Muscle layer of duodenum (tissue), 2 donors: ENCODE results near the gene CORO1C.
A peak's percentile ranks its signal among the peaks of the same experiment; 100 is the strongest.

Experiments used
- H3K27ac ChIP-seq: one replicate; pipeline ENCODE4 v1.7.0; 2013; ENCODE audit warnings: mild to moderate bottlenecking, low read length
- H3K27me3 ChIP-seq: one replicate; pipeline ENCODE4 v1.7.0; 2013; ENCODE audit warnings: low read depth, mild to moderate bottlenecking, control low read depth, low read length
- H3K36me3 ChIP-seq, 2 donors: one replicate each; pipeline ENCODE4 v1.7.0; 2013; ENCODE audit warnings: low read length in 2 of 2, control low read depth in 1 of 2, mild to moderate bottlenecking in 1 of 2; ENCODE audit not compliant: insufficient read depth in 2 of 2, control insufficient read depth in 1 of 2
- H3K4me1 ChIP-seq, 2 donors: one replicate each; pipeline ENCODE4 v1.7.0; 2013; ENCODE audit warnings: low read length in 2 of 2, mild to moderate bottlenecking in 2 of 2, control low read depth in 1 of 2, moderate library complexity in 1 of 2; ENCODE audit not compliant: insufficient read depth in 2 of 2, control insufficient read depth in 1 of 2
- H3K4me3 ChIP-seq, 2 donors: one replicate each; pipeline ENCODE4 v1.7.0; 2013; ENCODE audit warnings: low read length in 2 of 2, low read depth in 1 of 2, mild to moderate bottlenecking in 1 of 2
- H3K9me3 ChIP-seq, 2 donors: one replicate each; pipeline ENCODE4 v1.7.0; 2013; ENCODE audit warnings: low read length in 2 of 2, control low read depth in 1 of 2, mild to moderate bottlenecking in 1 of 2; ENCODE audit not compliant: control insufficient read depth in 1 of 2
- donor health status: healthy.

Gene CORO1C

GRCh38 chr12:108702595-108703320 lies 28.6 kb downstream of the CORO1C start:
- no peaks in the 10 kb centered on the region for H3K27me3 ChIP-seq
- peaks cover 7 to 16% of the 10 kb centered on the region in 2 donors for H3K36me3 ChIP-seq
- peak overlapping the region; percentile 51 for H3K27ac ChIP-seq
- peaks cover 20 to 54% of the 10 kb centered on the region in 2 donors for H3K4me1 ChIP-seq
- H3K9me3 ChIP-seq, result no peaks in the 10 kb centered on the region
- no peak overlapping the region for H3K4me3 ChIP-seq

GRCh38 chr12:108701779-108702441 lies 29.4 kb downstream of the CORO1C start:
- Histone ChIP-seq H3K4me1 (peaks cover 20 to 54% of the 10 kb centered on the region in 2 donors), H3K27ac (peak overlapping the region; percentile 51), H3K27me3 (no peaks in the 10 kb centered on the region), H3K9me3 (no peaks in the 10 kb centered on the region), H3K4me3 (no peak overlapping the region), H3K36me3 (peaks cover 7 to 16% of the 10 kb centered on the region in 2 donors)

DNA sequence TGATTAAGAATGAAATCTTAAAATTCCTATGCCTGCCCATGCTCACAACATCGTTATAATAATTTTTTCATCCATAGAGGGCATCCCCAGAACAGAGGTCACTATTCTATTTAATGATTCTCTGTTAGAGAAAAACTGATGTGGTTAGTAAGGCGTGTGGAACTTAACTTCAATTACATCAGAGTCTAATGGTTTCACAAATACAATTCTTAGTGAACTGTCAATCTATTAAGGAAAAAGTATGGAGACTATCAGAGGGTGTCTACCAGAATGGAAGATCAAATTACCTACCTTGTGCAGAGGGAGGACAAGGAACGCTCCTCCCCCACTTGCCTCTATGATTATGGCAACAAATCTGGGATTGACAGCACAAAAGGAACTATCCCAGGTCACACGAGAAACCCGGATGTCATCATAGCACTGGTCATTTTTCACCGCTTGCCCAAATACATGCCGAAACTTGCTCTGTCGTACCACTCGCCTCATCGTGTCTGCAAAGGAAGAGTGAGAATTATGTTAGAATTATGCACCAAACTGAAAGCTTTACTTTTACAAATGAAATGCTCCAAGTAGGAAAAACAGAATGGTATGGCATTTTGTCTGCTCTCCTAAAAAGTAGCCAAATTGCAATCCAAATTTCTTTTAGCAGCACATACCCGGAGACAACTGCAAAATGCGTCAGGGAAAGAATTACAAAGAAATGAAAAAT lies 30.3 kb downstream of the CORO1C start:
- Histone ChIP-seq H3K36me3 (peaks cover 10 to 16% of the 10 kb centered on the region in 2 donors), H3K4me1 (peaks cover 20 to 52% of the 10 kb centered on the region in 2 donors), H3K9me3 (no peaks in the 10 kb centered on the region), H3K4me3 (no peak overlapping the region), H3K27ac (peak overlapping the region; percentile 51), H3K27me3 (no peaks in the 10 kb centered on the region)

DNA sequence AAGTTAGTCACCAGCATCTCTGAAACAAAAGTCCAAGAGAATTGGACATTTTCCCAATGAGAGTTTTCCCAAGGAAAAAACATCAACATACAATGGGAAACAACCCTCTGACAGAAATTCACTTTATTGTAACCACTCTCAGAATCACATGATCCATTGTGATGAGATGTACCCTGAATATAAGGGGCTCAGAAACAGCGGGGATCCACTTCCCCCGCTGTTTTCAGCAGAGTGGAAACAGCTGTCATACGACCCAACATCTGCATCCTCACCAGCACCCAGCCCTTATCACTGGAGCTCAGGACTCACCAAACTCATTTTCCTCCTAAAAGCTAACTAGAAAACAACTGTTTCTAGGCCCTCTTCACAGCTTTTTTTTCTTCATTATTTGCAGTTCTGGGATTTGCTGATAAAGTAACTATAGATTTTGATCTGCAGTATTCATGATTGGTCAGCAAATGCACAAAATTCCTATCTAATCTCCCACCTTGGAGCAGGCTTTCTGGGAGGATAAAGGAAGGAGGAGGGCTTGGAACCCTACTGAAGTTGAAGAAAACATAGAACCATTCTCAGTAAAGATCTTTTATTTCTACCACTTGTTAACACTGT lies 31.3 kb downstream of the CORO1C start:
- H3K36me3 ChIP-seq, result peaks cover 12 to 16% of the 10 kb centered on the region in 2 donors
- H3K27ac ChIP-seq, result peak overlapping the region; percentile 28
- H3K4me3 ChIP-seq, result no peak overlapping the region
- no peaks in the 10 kb centered on the region for H3K9me3 ChIP-seq
- peaks cover 20 to 45% of the 10 kb centered on the region in 2 donors for H3K4me1 ChIP-seq
- H3K27me3 ChIP-seq, result no peaks in the 10 kb centered on the region

DNA sequence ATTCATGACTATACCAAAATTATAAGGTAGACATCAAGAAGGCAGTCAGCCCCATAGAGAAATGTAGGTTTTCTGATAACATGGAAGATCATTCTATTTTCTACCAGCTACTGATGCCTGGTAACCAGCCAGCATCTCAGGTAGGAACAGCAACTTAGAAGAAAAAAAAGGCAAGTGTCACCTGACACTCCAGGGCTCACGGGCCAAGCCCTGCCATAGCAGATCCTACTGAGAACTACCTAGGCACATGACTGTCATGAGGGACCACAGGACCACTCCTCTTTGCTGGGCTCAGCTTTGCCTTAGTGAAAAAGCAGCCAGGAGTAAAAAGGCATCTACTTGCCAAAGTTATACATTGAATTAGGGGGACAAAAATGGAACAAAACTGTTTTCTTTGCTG lies 33.4 kb downstream of the CORO1C start:
- peaks cover 12 to 16% of the 10 kb centered on the region in 2 donors for H3K36me3 ChIP-seq
- H3K27ac ChIP-seq, result peak overlapping the region; percentile 72
- no peaks in the 10 kb centered on the region for H3K9me3 ChIP-seq
- no peak overlapping the region for H3K4me3 ChIP-seq
- H3K4me1 ChIP-seq, result peaks cover 15 to 35% of the 10 kb centered on the region in 2 donors
- no peaks in the 10 kb centered on the region for H3K27me3 ChIP-seq

DNA sequence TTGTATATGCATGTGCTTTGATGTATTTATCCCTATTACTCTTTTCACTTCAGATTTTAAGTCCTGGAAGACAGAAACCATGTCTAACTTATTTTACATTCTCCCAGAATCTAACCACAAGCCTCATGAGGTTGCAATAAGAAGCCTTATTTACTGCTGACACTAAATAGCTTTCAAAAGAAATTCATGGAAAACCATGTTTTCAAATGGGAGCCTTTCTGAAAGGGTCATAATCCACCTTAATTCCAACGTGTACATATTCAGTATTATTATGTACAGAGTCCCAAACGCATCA lies 34.4 kb downstream of the CORO1C start:
- Histone ChIP-seq H3K4me1 (peaks cover 17 to 36% of the 10 kb centered on the region in 2 donors), H3K27ac (peak overlapping the region; percentile 72)

GRCh38 chr12:108696111-108696995 lies 35.0 kb downstream of the CORO1C start:
- Histone ChIP-seq H3K9me3 (no peaks in the 10 kb centered on the region), H3K27ac (peak overlapping the region; percentile 72), H3K4me3 (no peak overlapping the region), H3K36me3 (peaks cover 12 to 16% of the 10 kb centered on the region in 2 donors), H3K27me3 (no peaks in the 10 kb centered on the region), H3K4me1 (peaks cover 12 to 33% of the 10 kb centered on the region in 2 donors)

More for the DNA sequence above, 34.4 kb downstream of the CORO1C start:
- Histone ChIP-seq H3K4me3 (no peak overlapping the region), H3K9me3 (no peaks in the 10 kb centered on the region), H3K36me3 (peaks cover 12 to 16% of the 10 kb centered on the region in 2 donors), H3K27me3 (no peaks in the 10 kb centered on the region)

- H3K4me3 ChIP-seq, result no peak overlapping the region
- H3K36me3 ChIP-seq, result peaks cover 11 to 16% of the 10 kb centered on the region in 2 donors
- H3K27me3 ChIP-seq, result no peaks in the 10 kb centered on the region
- H3K27ac ChIP-seq, result peak overlapping the region; percentile 72
- peaks cover 27 to 32% of the 10 kb centered on the region in 2 donors for H3K4me1 ChIP-seq
- H3K9me3 ChIP-seq, result no peaks in the 10 kb centered on the region
Observed at GRCh38 chr12:108694812-108695278, 36.5 kb downstream of the CORO1C start.

DNA sequence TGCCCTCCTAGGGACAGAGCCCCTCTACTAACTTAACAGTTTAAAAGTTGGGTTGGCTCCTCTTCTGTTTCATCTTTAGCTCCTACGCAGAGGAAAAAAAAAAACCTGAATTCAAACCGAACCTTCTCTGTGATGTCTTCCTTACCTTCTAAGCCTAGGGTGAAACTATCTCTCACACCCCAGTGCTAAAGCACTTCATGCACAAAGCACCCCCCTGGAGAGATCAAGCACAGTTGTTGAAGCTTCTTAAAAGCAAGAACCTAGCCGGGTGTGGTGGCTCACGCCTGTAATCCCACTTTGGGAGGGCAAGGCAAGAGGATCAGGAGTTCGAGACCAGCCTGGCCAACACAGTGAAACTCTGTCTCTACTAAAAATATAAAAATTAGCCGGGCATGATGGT lies 37.6 kb downstream of the CORO1C start:
- Histone ChIP-seq H3K27ac (peak overlapping the region; percentile 98), H3K36me3 (peaks cover 2 to 9% of the 10 kb centered on the region in 2 donors), H3K4me3 (no peak overlapping the region), H3K4me1 (peaks cover 35 to 38% of the 10 kb centered on the region in 2 donors), H3K9me3 (no peaks in the 10 kb centered on the region), H3K27me3 (no peaks in the 10 kb centered on the region)

DNA sequence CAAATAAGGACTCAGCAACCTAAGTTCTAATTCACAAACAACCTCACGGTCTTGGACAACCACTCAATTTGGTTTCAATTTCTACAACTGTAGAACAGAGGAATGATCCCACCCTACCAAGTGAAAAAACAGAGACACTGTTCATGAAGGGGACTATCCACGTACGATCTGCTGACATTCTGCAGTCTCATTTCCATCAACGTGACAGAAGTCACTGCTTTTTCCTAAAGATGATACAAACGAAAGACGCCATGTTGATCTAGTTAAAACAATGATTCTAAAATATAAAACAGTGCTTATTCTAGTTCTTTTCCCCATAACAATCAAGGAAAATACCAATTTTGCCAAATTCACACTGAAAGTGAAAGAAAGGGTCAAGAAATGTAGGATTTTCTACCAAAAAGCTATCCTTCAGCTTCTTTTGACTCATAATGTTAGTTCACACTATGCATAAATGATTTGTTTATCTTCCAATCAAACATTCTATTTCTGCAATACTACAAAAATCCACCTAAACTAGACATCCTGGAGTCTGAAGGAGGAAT lies 38.1 kb downstream of the CORO1C start:
- H3K9me3 ChIP-seq, result no peaks in the 10 kb centered on the region
- peaks cover 35 to 38% of the 10 kb centered on the region in 2 donors for H3K4me1 ChIP-seq
- H3K36me3 ChIP-seq, result peaks cover 0 to 9% of the 10 kb centered on the region in 2 donors
- H3K27me3 ChIP-seq, result no peaks in the 10 kb centered on the region
- H3K4me3 ChIP-seq, result no peak overlapping the region
- peak overlapping the region; percentile 98 for H3K27ac ChIP-seq
